ENCODE data around the gene BBS1.

- TF ChIP-seq CTCF (conservative IDR thresholded peaks at IDR 0.05 in 1 of 2, IDR thresholded peaks at IDR 0.05 in 1 of 2; ENCODE audit: extremely low read depth in 1 of 2, insufficient read depth in 1 of 2, low read depth in 1 of 2, low read length in 2 of 2) (no peak), EZH2 (IDR thresholded peaks at IDR 0.05; ENCODE audit: borderline replicate concordance, low read length) (no peak)
Observed at GRCh38 chr11:66568124-66568916, 57.9 kb downstream of the BBS1 start, which contains the start of gene CTSF.

All from mammary epithelial cell (primary cell).